Glutamatergic neuron (in vitro differentiated cells): ENCODE data around the gene SMCO4. TPM values are rescaled to one million over a fixed set of nuclear protein-coding genes. Genes with fewer than 3 reads are reported as not detected.
A peak's percentile ranks its signal among the peaks of the same experiment; 100 is the strongest.

Source experiments
- DNase-seq: peaks from one replicate; pipeline ENCODE4 v3.0.0; 2022
- H3K27ac Mint-ChIP-seq: one replicate; pipeline ENCODE4 v1.8.0; 2020; ENCODE audit warnings: mild to moderate bottlenecking, mixed read lengths, inconsistent platforms; ENCODE audit not compliant: unreplicated experiment
- H3K27me3 Mint-ChIP-seq: one replicate; pipeline ENCODE4 v1.8.0; 2020; ENCODE audit warnings: mild to moderate bottlenecking, moderate library complexity, mixed read lengths, inconsistent platforms; ENCODE audit not compliant: unreplicated experiment
- H3K36me3 Mint-ChIP-seq: one replicate; pipeline ENCODE4 v1.8.0; 2020; ENCODE audit warnings: mild to moderate bottlenecking, mixed read lengths, inconsistent platforms; ENCODE audit not compliant: unreplicated experiment
- H3K4me1 Mint-ChIP-seq: one replicate; pipeline ENCODE4 v1.8.0; 2020; ENCODE audit warnings: mild to moderate bottlenecking, low read depth, mixed read lengths, inconsistent platforms; ENCODE audit not compliant: unreplicated experiment
- H3K4me3 Mint-ChIP-seq: one replicate; pipeline ENCODE4 v1.8.0; 2020; ENCODE audit warnings: mild to moderate bottlenecking, mixed read lengths, inconsistent platforms; ENCODE audit not compliant: unreplicated experiment
- H3K9me3 Mint-ChIP-seq: one replicate; pipeline ENCODE4 v1.8.0; 2020; ENCODE audit warnings: mild to moderate bottlenecking, moderate library complexity, mixed read lengths, inconsistent platforms; ENCODE audit not compliant: unreplicated experiment
- CTCF ChIP-seq: fragments of 200-600 bp; sonication (generic); IDR thresholded peaks from one replicate; pipeline ENCODE4 v1.5.0; 2021; ENCODE audit not compliant: partially characterized antibody, unreplicated experiment
- total RNA-seq: library from RNA; stranded (reverse); fragmentation: NEBNext Ultra II Directional; extraction: Animal tissue kit (Norgen Biotek cat#: 25700); gene quantifications from one replicate; pipeline ENCODE4 v1.2.1, GENCODE V29; 2021; ENCODE audit not compliant: unreplicated experiment

SMCO4 gene
- total RNA-seq, 1 donor from 2014 or later, result 3.0 TPM

GRCh38 chr11:93517041-93517440, 26.1 kb downstream of the SMCO4 start:
- no peaks in the 10 kb centered on the region for H3K36me3 Mint-ChIP-seq
- TF ChIP-seq CTCF, result no peak
- H3K27ac Mint-ChIP-seq, result no peak overlapping the region
- peaks cover 41% of the 10 kb centered on the region for H3K4me1 Mint-ChIP-seq
- H3K4me3 Mint-ChIP-seq, result no peak overlapping the region
- peaks cover 3% of the 10 kb centered on the region for H3K9me3 Mint-ChIP-seq
- DNase-seq, result no peak
- H3K27me3 Mint-ChIP-seq, result peaks cover 5% of the 10 kb centered on the region

- H3K9me3 Mint-ChIP-seq, result peaks cover 3% of the 10 kb centered on the region
- peaks cover 5% of the 10 kb centered on the region for H3K27me3 Mint-ChIP-seq
- TF ChIP-seq CTCF, result no peak
- H3K27ac Mint-ChIP-seq, result no peak overlapping the region
- DNase-seq, result no peak
- H3K36me3 Mint-ChIP-seq, result no peaks in the 10 kb centered on the region
- H3K4me1 Mint-ChIP-seq, result peaks cover 34% of the 10 kb centered on the region
- no peak overlapping the region for H3K4me3 Mint-ChIP-seq
These were observed 27.7 kb downstream of the SMCO4 start for GRCh38 chr11:93515441-93516025.

GRCh38 chr11:93514712-93515111, 28.5 kb downstream of the SMCO4 start:
- no peak overlapping the region for H3K27ac Mint-ChIP-seq
- H3K27me3 Mint-ChIP-seq, result peaks cover 5% of the 10 kb centered on the region
- H3K4me3 Mint-ChIP-seq, result no peak overlapping the region

GRCh38 chr11:93513772-93514171, 29.4 kb downstream of the SMCO4 start:
- no peak overlapping the region for H3K4me3 Mint-ChIP-seq
- DNase-seq, result no peak
- H3K36me3 Mint-ChIP-seq, result peaks cover 8% of the 10 kb centered on the region
- H3K27me3 Mint-ChIP-seq, result peaks cover 8% of the 10 kb centered on the region
- peak overlapping the region; percentile 9 for H3K27ac Mint-ChIP-seq
- TF ChIP-seq CTCF, result no peak
- H3K9me3 Mint-ChIP-seq, result peaks cover 3% of the 10 kb centered on the region
- peaks cover 24% of the 10 kb centered on the region for H3K4me1 Mint-ChIP-seq

More at GRCh38 chr11:93514712-93515111, 28.5 kb downstream of the SMCO4 start:
- peaks cover 3% of the 10 kb centered on the region for H3K9me3 Mint-ChIP-seq
- DNase-seq, result no peak
- peaks cover 2% of the 10 kb centered on the region for H3K36me3 Mint-ChIP-seq
- peaks cover 30% of the 10 kb centered on the region for H3K4me1 Mint-ChIP-seq
- no peak for TF ChIP-seq CTCF

- peaks cover 3% of the 10 kb centered on the region for H3K9me3 Mint-ChIP-seq
- peaks cover 8% of the 10 kb centered on the region for H3K36me3 Mint-ChIP-seq
- DNase-seq, result no peak
- H3K27me3 Mint-ChIP-seq, result peaks cover 8% of the 10 kb centered on the region
- no peak overlapping the region for H3K4me3 Mint-ChIP-seq
- peaks cover 18% of the 10 kb centered on the region for H3K4me1 Mint-ChIP-seq
- no peak for TF ChIP-seq CTCF
- no peak overlapping the region for H3K27ac Mint-ChIP-seq
These were observed 30.1 kb downstream of the SMCO4 start for GRCh38 chr11:93512949-93513667.
